ENCODE results near the gene HTR6.

Gene HTR6

GRCh38 chr1:19644681-19645410 lies 19.8 kb upstream of the HTR6 start:
- Histone ChIP-seq H3K9ac (ENCODE audit: low read depth, low read length) (peak overlapping the region; percentile 83), H3K36me3 (ENCODE audit: insufficient read depth, low read length) (no peaks in the 10 kb centered on the region), H3K4me1 (ENCODE audit: insufficient read depth, low read length) (peaks cover 9% of the 10 kb centered on the region), H3K9me3 (ENCODE audit: control insufficient read depth, insufficient read depth, low read length) (no peaks in the 10 kb centered on the region)

- no peaks in the 10 kb centered on the region for H3K36me3 ChIP-seq (ENCODE audit: insufficient read depth, low read length)
- H3K9me3 ChIP-seq (ENCODE audit: control insufficient read depth, insufficient read depth, low read length), result no peaks in the 10 kb centered on the region
- H3K9ac ChIP-seq (ENCODE audit: low read depth, low read length), result peak overlapping the region; percentile 83; the same call in 1 of the 2 replicates
- H3K4me1 ChIP-seq (ENCODE audit: insufficient read depth, low read length), result peaks cover 2% of the 10 kb centered on the region
Observed at GRCh38 chr1:19645411-19646251, 19.0 kb upstream of the HTR6 start.

GRCh38 chr1:19646377-19647319 lies 18.0 kb upstream of the HTR6 start:
- H3K4me1 ChIP-seq (ENCODE audit: insufficient read depth, low read length), result peaks cover 4% of the 10 kb centered on the region; the same call in 1 of the 2 replicates
- no peaks in the 10 kb centered on the region for H3K9me3 ChIP-seq (ENCODE audit: control insufficient read depth, insufficient read depth, low read length)
- H3K9ac ChIP-seq (ENCODE audit: low read depth, low read length), result no peak overlapping the region
- H3K36me3 ChIP-seq (ENCODE audit: insufficient read depth, low read length), result no peaks in the 10 kb centered on the region

- H3K4me1 ChIP-seq (ENCODE audit: insufficient read depth, low read length), result peaks cover 4% of the 10 kb centered on the region; the same call in 1 of the 2 replicates
- H3K9me3 ChIP-seq (ENCODE audit: control insufficient read depth, insufficient read depth, low read length), result no peaks in the 10 kb centered on the region
- H3K9ac ChIP-seq (ENCODE audit: low read depth, low read length), result no peak overlapping the region
- no peaks in the 10 kb centered on the region for H3K36me3 ChIP-seq (ENCODE audit: insufficient read depth, low read length)
Observed at GRCh38 chr1:19647643-19648042, 17.0 kb upstream of the HTR6 start.

GRCh38 chr1:19648239-19648638 lies 16.4 kb upstream of the HTR6 start:
- H3K9ac ChIP-seq (ENCODE audit: low read depth, low read length), result no peak overlapping the region
- H3K4me1 ChIP-seq (ENCODE audit: insufficient read depth, low read length), result peaks cover 4% of the 10 kb centered on the region; the same call in 1 of the 2 replicates
- no peaks in the 10 kb centered on the region for H3K36me3 ChIP-seq (ENCODE audit: insufficient read depth, low read length)
- no peaks in the 10 kb centered on the region for H3K9me3 ChIP-seq (ENCODE audit: control insufficient read depth, insufficient read depth, low read length)

GRCh38 chr1:19648689-19649088 lies 16.0 kb upstream of the HTR6 start:
- H3K9me3 ChIP-seq (ENCODE audit: control insufficient read depth, insufficient read depth, low read length), result no peaks in the 10 kb centered on the region
- H3K4me1 ChIP-seq (ENCODE audit: insufficient read depth, low read length), result peaks cover 4% of the 10 kb centered on the region; the same call in 1 of the 2 replicates
- no peak overlapping the region for H3K9ac ChIP-seq (ENCODE audit: low read depth, low read length)
- H3K36me3 ChIP-seq (ENCODE audit: insufficient read depth, low read length), result no peaks in the 10 kb centered on the region

- no peak overlapping the region for H3K9ac ChIP-seq (ENCODE audit: low read depth, low read length)
- H3K36me3 ChIP-seq (ENCODE audit: insufficient read depth, low read length), result no peaks in the 10 kb centered on the region
- no peaks in the 10 kb centered on the region for H3K9me3 ChIP-seq (ENCODE audit: control insufficient read depth, insufficient read depth, low read length)
- peaks cover 4% of the 10 kb centered on the region for H3K4me1 ChIP-seq (ENCODE audit: insufficient read depth, low read length)
Observed at GRCh38 chr1:19650416-19651140, 14.1 kb upstream of the HTR6 start.

- Histone ChIP-seq H3K9me3 (ENCODE audit: control insufficient read depth, insufficient read depth, low read length) (no peaks in the 10 kb centered on the region), H3K36me3 (ENCODE audit: insufficient read depth, low read length) (no peaks in the 10 kb centered on the region), H3K4me1 (ENCODE audit: insufficient read depth, low read length) (peaks cover 4% of the 10 kb centered on the region), H3K9ac (ENCODE audit: low read depth, low read length) (no peak overlapping the region)
Observed at GRCh38 chr1:19651141-19651737, 13.4 kb upstream of the HTR6 start.

GRCh38 chr1:19654386-19654785 lies 10.3 kb upstream of the HTR6 start:
- Histone ChIP-seq H3K9ac (ENCODE audit: low read depth, low read length) (no peak overlapping the region), H3K36me3 (ENCODE audit: insufficient read depth, low read length) (no peaks in the 10 kb centered on the region), H3K9me3 (ENCODE audit: control insufficient read depth, insufficient read depth, low read length) (no peaks in the 10 kb centered on the region), H3K4me1 (ENCODE audit: insufficient read depth, low read length) (peaks cover 4% of the 10 kb centered on the region)

GRCh38 chr1:19654886-19655717 lies 9.6 kb upstream of the HTR6 start:
- no peak overlapping the region for H3K9ac ChIP-seq (ENCODE audit: low read depth, low read length)
- H3K4me1 ChIP-seq (ENCODE audit: insufficient read depth, low read length), result peaks cover 4% of the 10 kb centered on the region
- H3K9me3 ChIP-seq (ENCODE audit: control insufficient read depth, insufficient read depth, low read length), result no peaks in the 10 kb centered on the region
- H3K36me3 ChIP-seq (ENCODE audit: insufficient read depth, low read length), result no peaks in the 10 kb centered on the region

GRCh38 chr1:19655718-19656080 lies 9.0 kb upstream of the HTR6 start:
- H3K36me3 ChIP-seq (ENCODE audit: insufficient read depth, low read length), result no peaks in the 10 kb centered on the region
- no peak overlapping the region for H3K9ac ChIP-seq (ENCODE audit: low read depth, low read length)
- peaks cover 4% of the 10 kb centered on the region for H3K4me1 ChIP-seq (ENCODE audit: insufficient read depth, low read length)
- H3K9me3 ChIP-seq (ENCODE audit: control insufficient read depth, insufficient read depth, low read length), result no peaks in the 10 kb centered on the region

- no peaks in the 10 kb centered on the region for H3K36me3 ChIP-seq (ENCODE audit: insufficient read depth, low read length)
- no peak overlapping the region for H3K9ac ChIP-seq (ENCODE audit: low read depth, low read length)
- H3K4me1 ChIP-seq (ENCODE audit: insufficient read depth, low read length), result no peaks in the 10 kb centered on the region; the same call in 1 of the 2 replicates
- H3K9me3 ChIP-seq (ENCODE audit: control insufficient read depth, insufficient read depth, low read length), result no peaks in the 10 kb centered on the region
Observed at GRCh38 chr1:19656134-19656779, 8.4 kb upstream of the HTR6 start.

All from ES-I3 (cell line).